GM20000 (cell line): Measurements from ENCODE around the gene TBCEL.
A peak's percentile ranks its signal among the peaks of the same experiment; 100 is the strongest.
"Not testable (repeated sequence)": the region's sequence is repeated elsewhere in the genome, so short reads cannot be mapped to it uniquely, and the experiment has no call there.

Source experiments
- DNase-seq: peaks from one replicate; pipeline ENCODE4 v3.0.0; 2012; ENCODE audit warnings: low spot score
- CTCF ChIP-seq: IDR thresholded peaks from 2 replicates; pipeline ENCODE4 v1.5.1; 2012; ENCODE audit warnings: mild to moderate bottlenecking, control low read depth; ENCODE audit errors: extremely low read depth, missing control alignments

The TBCEL gene

GRCh38 chr11:121006922-121007321 lies 17.0 kb upstream of the TBCEL start:
- TF ChIP-seq CTCF: no peak

GRCh38 chr11:121008551-121008950 lies 15.4 kb upstream of the TBCEL start:
- TF ChIP-seq CTCF: no peak
- DNase-seq: no peak

More at GRCh38 chr11:121006922-121007321, 17.0 kb upstream of the TBCEL start:
- DNase-seq: no peak

- no peak for TF ChIP-seq CTCF
- no peak for DNase-seq
These were observed 11.8 kb upstream of the TBCEL start for GRCh38 chr11:121012091-121012490.

GRCh38 chr11:121018746-121019145 lies 5.2 kb upstream of the TBCEL start:
- DNase-seq: no peak
- TF ChIP-seq CTCF: no peak

- not testable (repeated sequence) for DNase-seq
These were observed 2.2 kb upstream of the TBCEL start for GRCh38 chr11:121021718-121022117.

GRCh38 chr11:121024989-121025388 lies 1.1 kb downstream of the TBCEL start:
- DNase-seq: peak; percentile 30

GRCh38 chr11:121029153-121029552 lies 5.3 kb downstream of the TBCEL start:
- no peak for DNase-seq
- TF ChIP-seq CTCF: no peak

More at GRCh38 chr11:121024989-121025388, 1.1 kb downstream of the TBCEL start:
- TF ChIP-seq CTCF: no peak

- TF ChIP-seq CTCF: no peak
- no peak for DNase-seq
These were observed 6.0 kb downstream of the TBCEL start for GRCh38 chr11:121029813-121030445.
